K562 (cell line): ENCODE measurements around the gene BNIPL. TPM values are rescaled to one million over a fixed set of nuclear protein-coding genes. Genes with fewer than 3 reads are reported as not detected.
A peak's percentile ranks its signal among the peaks of the same experiment; 100 is the strongest.

Experiments used
- ARID1B ChIP-seq: fragments of 450-650 bp; IDR thresholded peaks from 2 replicates; pipeline ENCODE4 v1.6.1; 2016; ENCODE audit warnings: antibody characterized with exemption, mild to moderate bottlenecking, inconsistent platforms
- CCNT2 ChIP-seq: IDR thresholded peaks from 2 replicates; pipeline ENCODE4 v1.6.1; 2011; ENCODE audit warnings: borderline replicate concordance, low read depth, mild to moderate bottlenecking, moderate library complexity, mixed read lengths, low read length; ENCODE audit not compliant: insufficient read length; ENCODE audit errors: extremely low read depth
- ETV1 ChIP-seq: fragments of 450-650 bp; conservative IDR thresholded peaks from 2 replicates; pipeline ENCODE4 v1.6.1; 2016; ENCODE audit warnings: missing genetic modification characterization, control low read depth, low read depth, missing compliant biosample characterization
- FOXK1 ChIP-seq: sonication (generic); formaldehyde crosslinking; IDR thresholded peaks from 2 replicates; pipeline ENCODE4 v1.8.0; 2022; ENCODE audit warnings: missing genetic modification reagents, mild to moderate bottlenecking, borderline replicate concordance
- HMG20B ChIP-seq: fragments of 250-450 bp; sonication (Bioruptor Pico); IDR thresholded peaks from 2 replicates; pipeline ENCODE4 v1.5.0; 2021; ENCODE audit warnings: mild to moderate bottlenecking
- ILF3 ChIP-seq: fragments of 450-650 bp; IDR thresholded peaks from 2 replicates; pipeline ENCODE4 v1.6.1; 2018; ENCODE audit warnings: antibody characterized with exemption, mild to moderate bottlenecking, moderate library complexity, borderline replicate concordance
- IRF2 ChIP-seq: sonication (generic); formaldehyde crosslinking; IDR thresholded peaks from 2 replicates; pipeline ENCODE4 v1.8.1; 2022; ENCODE audit warnings: mild to moderate bottlenecking, missing genetic modification reagents
- KAT2B ChIP-seq: IDR thresholded peaks from one replicate; pipeline ENCODE4 v1.6.1; 2012; ENCODE audit warnings: low read depth, mild to moderate bottlenecking, control low read depth, inconsistent platforms, low read length, moderate library complexity
- KAT7 ChIP-seq: sonication (generic); formaldehyde crosslinking; IDR thresholded peaks from 2 replicates; pipeline ENCODE4 v1.8.0; 2022; ENCODE audit warnings: missing genetic modification reagents, mild to moderate bottlenecking, borderline replicate concordance
- NFATC3 ChIP-seq: fragments of 450-650 bp; IDR thresholded peaks from 2 replicates; pipeline ENCODE4 v1.6.1; 2017; ENCODE audit warnings: mild to moderate bottlenecking
- NONO ChIP-seq, 2 experiments: fragments of 200-400 bp in 1 of 2; fragments of 450-650 bp in 1 of 2; formaldehyde crosslinking in 1 of 2; IDR thresholded peaks; 2 replicates each; pipeline ENCODE4 v1.6.1; 2017; ENCODE audit warnings: low read depth in 2 of 2, mild to moderate bottlenecking in 2 of 2, moderate library complexity in 2 of 2, low read length in 1 of 2
- RB1 ChIP-seq: fragments of 450-650 bp; IDR thresholded peaks from 2 replicates; pipeline ENCODE4 v1.6.1; 2017; ENCODE audit warnings: low read depth, mild to moderate bottlenecking
- RBM34 ChIP-seq: fragments of 200-400 bp; formaldehyde crosslinking; IDR thresholded peaks from 2 replicates; pipeline ENCODE4 v1.6.1; 2018; ENCODE audit warnings: low read length, borderline replicate concordance; ENCODE audit not compliant: insufficient read depth
- RNF2 ChIP-seq: sonication (generic); IDR thresholded peaks from 2 replicates; pipeline ENCODE4 v1.6.1; 2016
- SIX5 ChIP-seq, 2 experiments: IDR thresholded peaks; 2 replicates each; pipeline ENCODE4 v1.6.1; 2011; ENCODE audit warnings: low read length in 2 of 2, borderline replicate concordance in 1 of 2, low read depth in 1 of 2, mild to moderate bottlenecking in 1 of 2, moderate library complexity in 1 of 2; ENCODE audit not compliant: insufficient read depth in 1 of 2
- SRSF9 ChIP-seq: fragments of 200-400 bp; formaldehyde crosslinking; IDR thresholded peaks from 2 replicates; pipeline ENCODE4 v1.6.1; 2017; ENCODE audit warnings: low read depth, low read length, borderline replicate concordance
- ZFX ChIP-seq: sonication (generic); formaldehyde crosslinking; IDR thresholded peaks from 2 replicates; pipeline ENCODE4 v1.8.0; 2022; ENCODE audit warnings: mild to moderate bottlenecking, missing genetic modification reagents, moderate library complexity
- ZNF133 ChIP-seq: fragments of 250-450 bp; sonication (Bioruptor Pico); IDR thresholded peaks from 2 replicates; pipeline ENCODE4 v1.4.0; 2020; ENCODE audit warnings: mild to moderate bottlenecking
- ZNF23 ChIP-seq: fragments of 250-450 bp; sonication (Bioruptor Pico); IDR thresholded peaks from 2 replicates; pipeline ENCODE4 v1.4.0; 2020; ENCODE audit warnings: mild to moderate bottlenecking
- ZNF79 ChIP-seq: fragments of 250-450 bp; sonication (Bioruptor Pico); IDR thresholded peaks from 2 replicates; pipeline ENCODE4 v1.4.0; 2020; ENCODE audit warnings: low read depth, mild to moderate bottlenecking, moderate library complexity
- polyA plus RNA-seq, 8 experiments: library from polyadenylated mRNA; depleted of rRNA in 4 of 8; stranded (reverse) in 5 of 8; unstranded in 3 of 8; fragments of >200 nt; fragmentation: Nextera tagmentation in 2 of 8; fragmentation: Illumina TruSeq in 1 of 8; extraction: Ambion mirVana in 2 of 8; extraction: Trizol in 1 of 8; gene quantifications; 2 replicates each; pipeline versions ENCODE4 v1.2.1 to v1.2.3, GENCODE V29; 2011 to 2014; ENCODE audit warnings: inconsistent platforms in 1 of 8, missing spikeins in 1 of 8
- total RNA-seq, 7 experiments: library from RNA; depleted of rRNA in 6 of 7; stranded (reverse); fragments of >200 nt in 6 of 7; fragmentation: Illumina TruSeq in 2 of 7; extraction: Trizol in 2 of 7; gene quantifications; 2 replicates each; pipeline versions ENCODE4 v1.2.1 to v1.2.3, GENCODE V29; 2011 to 2021; ENCODE audit warnings: low replicate concordance in 1 of 7
- TF ChIP-seq, protein P1 (sequence below): sonication (generic); formaldehyde crosslinking; IDR thresholded peaks from 2 replicates; pipeline ENCODE4 v1.8.1; 2023; ENCODE audit warnings: mild to moderate bottlenecking, missing genetic modification reagents
- TF ChIP-seq, protein P2 (sequence below): fragments of 250-450 bp; sonication (Bioruptor Pico); IDR thresholded peaks from 2 replicates; pipeline ENCODE4 v1.4.0; 2020
- TF ChIP-seq, protein P3 (sequence below): fragments of 200-800 bp; sonication (Bioruptor generic); IDR thresholded peaks from 2 replicates; pipeline ENCODE4 v1.6.1; 2017; ENCODE audit warnings: missing genetic modification characterization, missing compliant biosample characterization

BNIPL gene
- total and polyA plus RNA-seq, 9 of the 15 experiments (the other 6 are each of a cell fraction or from before 2014, with no cell fraction given): 0.08 to 1.4 (median 0.68) TPM

DNA sequence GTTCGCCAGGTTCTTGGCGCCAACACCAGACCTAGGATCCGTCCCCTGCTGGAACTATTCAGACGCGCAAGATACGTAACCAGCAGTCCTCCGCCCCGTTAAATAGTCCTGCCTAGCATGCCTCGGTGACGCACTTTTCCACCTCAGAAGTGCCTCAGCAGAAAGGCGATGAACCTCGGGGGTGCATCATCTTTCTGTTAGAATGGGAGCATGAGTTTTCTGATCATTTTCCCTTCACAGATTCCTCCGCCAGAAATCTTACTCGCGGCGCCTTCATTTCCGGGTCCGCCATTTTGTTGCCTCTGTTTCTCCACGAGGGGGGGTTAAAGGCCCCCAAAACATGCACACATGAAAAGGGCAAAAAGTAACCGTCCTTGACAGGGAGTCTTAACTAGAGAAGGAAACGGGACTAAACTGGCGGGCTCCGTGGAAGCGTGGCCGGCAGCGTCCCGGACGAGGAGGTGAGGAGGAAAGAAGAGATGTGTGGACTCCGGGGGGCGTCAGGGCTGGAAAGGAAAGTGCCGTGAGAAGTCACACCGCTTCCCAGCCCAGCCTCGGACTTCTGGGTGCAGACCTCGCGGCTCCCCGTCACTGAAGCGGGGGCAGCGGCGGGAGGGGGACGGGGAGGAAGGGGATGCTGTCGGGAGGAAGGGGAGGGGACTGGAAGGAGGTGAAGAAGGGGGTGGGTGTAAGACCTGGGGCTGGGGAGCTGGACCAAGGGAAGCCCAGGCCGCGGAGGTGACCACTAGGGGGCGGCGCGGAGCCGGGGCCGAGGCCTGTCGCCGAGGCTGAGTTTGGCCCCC is 34.3 kb downstream of the BNIPL start, which contains the start of gene GABPB2 (continued):
- TF ChIP-seq, protein P1, sequence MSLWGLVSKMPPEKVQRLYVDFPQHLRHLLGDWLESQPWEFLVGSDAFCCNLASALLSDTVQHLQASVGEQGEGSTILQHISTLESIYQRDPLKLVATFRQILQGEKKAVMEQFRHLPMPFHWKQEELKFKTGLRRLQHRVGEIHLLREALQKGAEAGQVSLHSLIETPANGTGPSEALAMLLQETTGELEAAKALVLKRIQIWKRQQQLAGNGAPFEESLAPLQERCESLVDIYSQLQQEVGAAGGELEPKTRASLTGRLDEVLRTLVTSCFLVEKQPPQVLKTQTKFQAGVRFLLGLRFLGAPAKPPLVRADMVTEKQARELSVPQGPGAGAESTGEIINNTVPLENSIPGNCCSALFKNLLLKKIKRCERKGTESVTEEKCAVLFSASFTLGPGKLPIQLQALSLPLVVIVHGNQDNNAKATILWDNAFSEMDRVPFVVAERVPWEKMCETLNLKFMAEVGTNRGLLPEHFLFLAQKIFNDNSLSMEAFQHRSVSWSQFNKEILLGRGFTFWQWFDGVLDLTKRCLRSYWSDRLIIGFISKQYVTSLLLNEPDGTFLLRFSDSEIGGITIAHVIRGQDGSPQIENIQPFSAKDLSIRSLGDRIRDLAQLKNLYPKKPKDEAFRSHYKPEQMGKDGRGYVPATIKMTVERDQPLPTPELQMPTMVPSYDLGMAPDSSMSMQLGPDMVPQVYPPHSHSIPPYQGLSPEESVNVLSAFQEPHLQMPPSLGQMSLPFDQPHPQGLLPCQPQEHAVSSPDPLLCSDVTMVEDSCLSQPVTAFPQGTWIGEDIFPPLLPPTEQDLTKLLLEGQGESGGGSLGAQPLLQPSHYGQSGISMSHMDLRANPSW (CRISPR knock-in tag): no peak
- TF ChIP-seq FOXK1 (CRISPR knock-in tag) (peak; percentile 69; the same call in 1 of the 2 replicates), ZFX (CRISPR knock-in tag) (peak; percentile 54), NFATC3 (peak; percentile 93), NONO (IDR thresholded peaks at IDR 0.05; ENCODE audit: low read depth in 2 of 2, low read length in 1 of 2) (peak in 1 of 2 experiments; percentile 72; a peak in 2 of 4 replicates), ARID1B (peak; percentile 68), ZNF23 (CRISPR knock-in tag) (no peak), IRF2 (CRISPR knock-in tag) (no peak), KAT7 (CRISPR knock-in tag) (peak; percentile 65), RNF2 (peak; percentile 84), SIX5 (IDR thresholded peaks at IDR 0.05; ENCODE audit: borderline replicate concordance in 1 of 2, insufficient read depth in 1 of 2, low read depth in 1 of 2, low read length in 2 of 2) (0 out of 4 replicates have a peak, but pooled peaks of 1 of the 2 experiments have one; percentile 20), RBM34 (no peak), ILF3 (peak; percentile 76; the same call in 1 of the 2 replicates), ETV1 (tag) (peak; percentile 97), ZNF133 (CRISPR knock-in tag) (no peak), SRSF9 (no peak), HMG20B (no peak), CCNT2 (no peak), ZNF79 (CRISPR knock-in tag) (no peak), RB1 (peak; percentile 95), KAT2B (no peak)
- TF ChIP-seq, protein P2, sequence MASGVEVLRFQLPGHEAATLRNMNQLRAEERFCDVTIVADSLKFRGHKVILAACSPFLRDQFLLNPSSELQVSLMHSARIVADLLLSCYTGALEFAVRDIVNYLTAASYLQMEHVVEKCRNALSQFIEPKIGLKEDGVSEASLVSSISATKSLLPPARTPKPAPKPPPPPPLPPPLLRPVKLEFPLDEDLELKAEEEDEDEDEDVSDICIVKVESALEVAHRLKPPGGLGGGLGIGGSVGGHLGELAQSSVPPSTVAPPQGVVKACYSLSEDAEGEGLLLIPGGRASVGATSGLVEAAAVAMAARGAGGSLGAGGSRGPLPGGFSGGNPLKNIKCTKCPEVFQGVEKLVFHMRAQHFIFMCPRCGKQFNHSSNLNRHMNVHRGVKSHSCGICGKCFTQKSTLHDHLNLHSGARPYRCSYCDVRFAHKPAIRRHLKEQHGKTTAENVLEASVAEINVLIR: peak; percentile 88
- TF ChIP-seq, protein P3, sequence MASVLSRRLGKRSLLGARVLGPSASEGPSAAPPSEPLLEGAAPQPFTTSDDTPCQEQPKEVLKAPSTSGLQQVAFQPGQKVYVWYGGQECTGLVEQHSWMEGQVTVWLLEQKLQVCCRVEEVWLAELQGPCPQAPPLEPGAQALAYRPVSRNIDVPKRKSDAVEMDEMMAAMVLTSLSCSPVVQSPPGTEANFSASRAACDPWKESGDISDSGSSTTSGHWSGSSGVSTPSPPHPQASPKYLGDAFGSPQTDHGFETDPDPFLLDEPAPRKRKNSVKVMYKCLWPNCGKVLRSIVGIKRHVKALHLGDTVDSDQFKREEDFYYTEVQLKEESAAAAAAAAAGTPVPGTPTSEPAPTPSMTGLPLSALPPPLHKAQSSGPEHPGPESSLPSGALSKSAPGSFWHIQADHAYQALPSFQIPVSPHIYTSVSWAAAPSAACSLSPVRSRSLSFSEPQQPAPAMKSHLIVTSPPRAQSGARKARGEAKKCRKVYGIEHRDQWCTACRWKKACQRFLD (CRISPR knock-in tag): peak; percentile 93
